ENCODE data around the gene DHX9.

DHX9 gene

GRCh38 chr1:182851825-182852224 is 12.7 kb downstream of the DHX9 start:
- TF ChIP-seq, protein P1, sequence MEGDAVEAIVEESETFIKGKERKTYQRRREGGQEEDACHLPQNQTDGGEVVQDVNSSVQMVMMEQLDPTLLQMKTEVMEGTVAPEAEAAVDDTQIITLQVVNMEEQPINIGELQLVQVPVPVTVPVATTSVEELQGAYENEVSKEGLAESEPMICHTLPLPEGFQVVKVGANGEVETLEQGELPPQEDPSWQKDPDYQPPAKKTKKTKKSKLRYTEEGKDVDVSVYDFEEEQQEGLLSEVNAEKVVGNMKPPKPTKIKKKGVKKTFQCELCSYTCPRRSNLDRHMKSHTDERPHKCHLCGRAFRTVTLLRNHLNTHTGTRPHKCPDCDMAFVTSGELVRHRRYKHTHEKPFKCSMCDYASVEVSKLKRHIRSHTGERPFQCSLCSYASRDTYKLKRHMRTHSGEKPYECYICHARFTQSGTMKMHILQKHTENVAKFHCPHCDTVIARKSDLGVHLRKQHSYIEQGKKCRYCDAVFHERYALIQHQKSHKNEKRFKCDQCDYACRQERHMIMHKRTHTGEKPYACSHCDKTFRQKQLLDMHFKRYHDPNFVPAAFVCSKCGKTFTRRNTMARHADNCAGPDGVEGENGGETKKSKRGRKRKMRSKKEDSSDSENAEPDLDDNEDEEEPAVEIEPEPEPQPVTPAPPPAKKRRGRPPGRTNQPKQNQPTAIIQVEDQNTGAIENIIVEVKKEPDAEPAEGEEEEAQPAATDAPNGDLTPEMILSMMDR (IDR thresholded peaks at IDR 0.05; ENCODE audit: borderline replicate concordance, insufficient read depth, low read depth, low read length), result no peak
- H3K4me3 ChIP-seq (ENCODE audit: low read depth, low read length), result no peak overlapping the region

GRCh38 chr1:182855911-182856310 is 16.8 kb downstream of the DHX9 start:
- no peak overlapping the region for H3K4me3 ChIP-seq (ENCODE audit: low read depth, low read length)
- TF ChIP-seq, protein P1 (IDR thresholded peaks at IDR 0.05; ENCODE audit: borderline replicate concordance, insufficient read depth, low read depth, low read length), result no peak

- TF ChIP-seq, protein P1 (IDR thresholded peaks at IDR 0.05; ENCODE audit: borderline replicate concordance, insufficient read depth, low read depth, low read length), result no peak
- no peak overlapping the region for H3K4me3 ChIP-seq (ENCODE audit: low read depth, low read length)
These were observed 18.1 kb downstream of the DHX9 start for GRCh38 chr1:182857212-182857611.

DNA sequence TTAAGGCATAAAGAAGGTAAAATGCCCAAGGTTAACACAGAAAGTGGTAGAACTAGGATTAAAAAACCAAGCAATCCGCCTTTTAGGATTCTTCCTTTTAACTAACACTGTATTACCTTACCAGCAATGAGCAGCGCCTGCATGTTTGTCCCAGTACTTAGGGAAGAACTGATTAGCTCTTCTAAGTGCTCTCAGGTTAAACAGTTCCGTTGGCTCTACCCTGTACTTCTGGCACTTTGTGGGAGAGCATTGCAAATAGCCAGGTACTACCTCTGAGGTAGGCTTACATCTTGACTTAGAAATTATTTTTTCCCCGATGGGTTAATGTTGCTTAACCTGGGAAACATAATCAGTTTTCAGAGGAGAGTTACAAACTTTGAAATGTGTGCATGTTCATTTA is 21.5 kb downstream of the DHX9 start:
- TF ChIP-seq, protein P1 (IDR thresholded peaks at IDR 0.05; ENCODE audit: borderline replicate concordance, insufficient read depth, low read depth, low read length), result no peak
- H3K4me3 ChIP-seq (ENCODE audit: low read depth, low read length), result no peak overlapping the region

- TF ChIP-seq, protein P1 (IDR thresholded peaks at IDR 0.05; ENCODE audit: borderline replicate concordance, insufficient read depth, low read depth, low read length), result no peak
- H3K4me3 ChIP-seq (ENCODE audit: low read depth, low read length), result no peak overlapping the region
These were observed 22.8 kb downstream of the DHX9 start for GRCh38 chr1:182861994-182862393.

GRCh38 chr1:182862827-182863226 is 23.7 kb downstream of the DHX9 start:
- H3K4me3 ChIP-seq (ENCODE audit: low read depth, low read length), result no peak overlapping the region
- TF ChIP-seq, protein P1 (IDR thresholded peaks at IDR 0.05; ENCODE audit: borderline replicate concordance, insufficient read depth, low read depth, low read length), result no peak

- TF ChIP-seq, protein P1 (IDR thresholded peaks at IDR 0.05; ENCODE audit: borderline replicate concordance, insufficient read depth, low read depth, low read length), result no peak
- H3K4me3 ChIP-seq (ENCODE audit: low read depth, low read length), result no peak overlapping the region
These were observed 24.8 kb downstream of the DHX9 start for GRCh38 chr1:182863940-182864339.

Data from GM12875 (cell line).